ENCODE results near the gene KDM4C. TPM values are rescaled to one million over a fixed set of nuclear protein-coding genes. Genes with fewer than 3 reads are reported as not detected.

The KDM4C gene
- total and polyA plus RNA-seq, 10 donors: 11.1 to 85.5 (median 61.9) TPM

GRCh38 chr9:7147121-7148090 is 389.6 kb downstream of the KDM4C start:
- DNase-seq: peak; percentile 69
- TF ChIP-seq CTCF (IDR thresholded peaks at IDR 0.05 in 8 of 11, conservative IDR thresholded peaks at IDR 0.05 in 3 of 11) (no peak), POLR2AphosphoS5 (IDR thresholded peaks at IDR 0.05) (no peak), POLR2A (IDR thresholded peaks at IDR 0.05) (no peak)
- Histone ChIP-seq H3K4me1 (peaks cover 0 to 23% (median 13%) of the 10 kb centered on the region in 6 donors), H3K9me3 (no peaks in the 10 kb centered on the region), H3K27ac (no peak overlapping the region), H3K4me3 (no peak overlapping the region), H3K27me3 (replicated peaks in 1 of 7) (no peaks in the 10 kb centered on the region), H3K36me3 (peaks cover 0 to 69% (median 11%) of the 10 kb centered on the region in 6 donors)
- WGBS, 5 donors: 86 to 94% (median 89%) methylated on average over 13 to 14 of the region's 14 CpGs
- intact Hi-C loops (cut with DNase I; ENCODE audit: low total_unique reads): no loop called here

GRCh38 chr9:7148243-7148765 is 390.5 kb downstream of the KDM4C start:
- 98 to 99% (median 98%) methylated on average over 6 to 7 of the region's 7 CpGs for WGBS, 5 donors
- H3K9me3 ChIP-seq: no peaks in the 10 kb centered on the region
- no peak for TF ChIP-seq CTCF (IDR thresholded peaks at IDR 0.05 in 8 of 11, conservative IDR thresholded peaks at IDR 0.05 in 3 of 11)
- TF ChIP-seq POLR2A (IDR thresholded peaks at IDR 0.05): no peak
- TF ChIP-seq POLR2AphosphoS5 (IDR thresholded peaks at IDR 0.05): peak in 1 of 3 donors; percentile 5
- intact Hi-C loops (cut with DNase I; ENCODE audit: low total_unique reads): no loop called here
- H3K36me3 ChIP-seq: peaks cover 0 to 65% (median 11%) of the 10 kb centered on the region in 6 donors
- no peak overlapping the region for H3K4me3 ChIP-seq
- peaks cover 0 to 23% (median 13%) of the 10 kb centered on the region in 6 donors for H3K4me1 ChIP-seq
- DNase-seq: peak; percentile 61
- no peaks in the 10 kb centered on the region for H3K27me3 ChIP-seq (replicated peaks in 1 of 7)
- H3K27ac ChIP-seq: no peak overlapping the region

- DNase-seq: peak; percentile 69
- H3K4me3 ChIP-seq: no peak overlapping the region
- no peak for TF ChIP-seq POLR2AphosphoS5 (IDR thresholded peaks at IDR 0.05)
- no peaks in the 10 kb centered on the region for H3K9me3 ChIP-seq
- peaks cover 0 to 23% (median 13%) of the 10 kb centered on the region in 6 donors for H3K4me1 ChIP-seq
- H3K27ac ChIP-seq: no peak overlapping the region
- H3K27me3 ChIP-seq (replicated peaks in 1 of 7): no peaks in the 10 kb centered on the region
- 95 to 99% (median 97%) methylated on average over 6 to 13 of the region's 13 CpGs for WGBS, 5 donors
- intact Hi-C loops (cut with DNase I; ENCODE audit: low total_unique reads): no loop called here
- peaks cover 0 to 70% (median 13%) of the 10 kb centered on the region in 6 donors for H3K36me3 ChIP-seq
These were observed 391.5 kb downstream of the KDM4C start for GRCh38 chr9:7149258-7149657.

- WGBS, 5 donors: 35 to 59% (median 38%) methylated on average over 8 of the region's 8 CpGs
- Histone ChIP-seq H3K4me1 (peaks cover 0 to 23% (median 13%) of the 10 kb centered on the region in 6 donors), H3K9me3 (no peaks in the 10 kb centered on the region), H3K27ac (no peak overlapping the region), H3K4me3 (no peak overlapping the region), H3K27me3 (replicated peaks in 1 of 7) (no peaks in the 10 kb centered on the region), H3K36me3 (peaks cover 0 to 69% (median 13%) of the 10 kb centered on the region in 6 donors)
- TF ChIP-seq CTCF (IDR thresholded peaks at IDR 0.05 in 8 of 11, conservative IDR thresholded peaks at IDR 0.05 in 3 of 11): no peak
- no peak for TF ChIP-seq POLR2AphosphoS5 (IDR thresholded peaks at IDR 0.05)
- TF ChIP-seq POLR2A (IDR thresholded peaks at IDR 0.05): no peak
- intact Hi-C loops (cut with DNase I; ENCODE audit: low total_unique reads): no loop called here
- peak; percentile 49 for DNase-seq
These were observed 392.5 kb downstream of the KDM4C start for GRCh38 chr9:7150153-7150890.
